Measurements from ENCODE around the gene MALRD1.

MALRD1 gene

GRCh38 chr10:19518109-19518508 is 469.5 kb downstream of the MALRD1 start:
- Mint-ChIP-seq H3K9me3 (peaks cover 22% of the 10 kb centered on the region), H3K4me1 (no peaks in the 10 kb centered on the region), H3K36me3 (ENCODE audit: low read depth) (no peaks in the 10 kb centered on the region), H3K4me3 (no peak overlapping the region), H3K27ac (no peak overlapping the region), H3K27me3 (ENCODE audit: low read depth, poor library complexity) (no peaks in the 10 kb centered on the region)
- TF ChIP-seq CTCF (IDR thresholded peaks at IDR 0.05), result no peak
- no peak for DNase-seq

DNA sequence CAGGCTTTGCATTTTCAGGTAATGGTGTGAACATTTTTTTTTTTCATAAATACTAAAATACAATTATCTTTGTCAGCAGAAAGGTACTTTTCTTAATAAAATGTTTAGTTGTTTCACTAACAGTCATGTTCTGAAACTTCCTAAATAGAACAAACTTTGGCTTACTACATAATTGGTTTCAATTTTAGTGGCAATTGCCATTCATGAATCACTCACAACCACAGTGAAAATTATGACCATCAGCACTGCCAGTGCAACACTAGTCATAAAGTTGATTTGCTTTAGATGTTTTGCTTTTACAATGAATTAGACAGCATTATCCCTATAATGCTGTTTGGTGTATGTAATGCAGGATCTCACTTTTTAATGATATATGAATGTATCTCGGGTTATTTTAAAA is 470.0 kb downstream of the MALRD1 start:
- Mint-ChIP-seq H3K27me3 (ENCODE audit: low read depth, poor library complexity) (no peaks in the 10 kb centered on the region), H3K36me3 (ENCODE audit: low read depth) (no peaks in the 10 kb centered on the region), H3K27ac (no peak overlapping the region), H3K4me3 (no peak overlapping the region), H3K4me1 (no peaks in the 10 kb centered on the region), H3K9me3 (peaks cover 20% of the 10 kb centered on the region)
- TF ChIP-seq CTCF (IDR thresholded peaks at IDR 0.05), result no peak
- DNase-seq, result no peak

- Mint-ChIP-seq H3K27ac (no peak overlapping the region), H3K9me3 (no peaks in the 10 kb centered on the region), H3K4me3 (no peak overlapping the region), H3K36me3 (ENCODE audit: low read depth) (no peaks in the 10 kb centered on the region), H3K4me1 (no peaks in the 10 kb centered on the region), H3K27me3 (ENCODE audit: low read depth, poor library complexity) (no peaks in the 10 kb centered on the region)
- TF ChIP-seq CTCF (IDR thresholded peaks at IDR 0.05), result no peak
- no peak for DNase-seq
These were observed 482.7 kb downstream of the MALRD1 start for GRCh38 chr10:19531324-19531723.

DNA sequence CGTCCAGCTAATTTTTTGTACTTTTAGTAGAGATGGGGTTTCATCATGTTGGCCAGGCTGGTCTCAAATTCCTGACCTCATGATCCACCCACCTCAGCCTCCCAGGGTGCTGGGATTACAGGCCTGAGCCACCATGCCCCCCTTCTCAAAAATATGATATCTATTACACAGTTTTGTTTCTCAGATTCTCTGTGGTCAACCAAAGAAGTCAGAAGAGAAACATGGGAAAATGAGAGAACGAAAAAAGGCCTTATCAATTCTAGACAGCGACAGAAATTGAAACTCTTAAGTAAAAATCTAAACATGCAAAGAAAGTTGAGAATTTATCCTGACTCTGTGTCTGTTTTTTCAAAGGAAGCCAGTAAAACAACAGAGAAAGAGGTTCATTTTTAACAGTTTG is 483.8 kb downstream of the MALRD1 start:
- DNase-seq, result no peak
- no peak overlapping the region for H3K27ac Mint-ChIP-seq
- no peak overlapping the region for H3K4me3 Mint-ChIP-seq
- no peak for TF ChIP-seq CTCF (IDR thresholded peaks at IDR 0.05)
- H3K4me1 Mint-ChIP-seq, result no peaks in the 10 kb centered on the region
- no peaks in the 10 kb centered on the region for H3K27me3 Mint-ChIP-seq (ENCODE audit: low read depth, poor library complexity)
- no peaks in the 10 kb centered on the region for H3K36me3 Mint-ChIP-seq (ENCODE audit: low read depth)
- H3K9me3 Mint-ChIP-seq, result no peaks in the 10 kb centered on the region

GRCh38 chr10:19541299-19541698 is 492.7 kb downstream of the MALRD1 start:
- no peak for DNase-seq
- Mint-ChIP-seq H3K4me3 (no peak overlapping the region), H3K27ac (no peak overlapping the region), H3K9me3 (no peaks in the 10 kb centered on the region), H3K4me1 (no peaks in the 10 kb centered on the region), H3K36me3 (ENCODE audit: low read depth) (no peaks in the 10 kb centered on the region), H3K27me3 (ENCODE audit: low read depth, poor library complexity) (no peaks in the 10 kb centered on the region)
- no peak for TF ChIP-seq CTCF (IDR thresholded peaks at IDR 0.05)

DNA sequence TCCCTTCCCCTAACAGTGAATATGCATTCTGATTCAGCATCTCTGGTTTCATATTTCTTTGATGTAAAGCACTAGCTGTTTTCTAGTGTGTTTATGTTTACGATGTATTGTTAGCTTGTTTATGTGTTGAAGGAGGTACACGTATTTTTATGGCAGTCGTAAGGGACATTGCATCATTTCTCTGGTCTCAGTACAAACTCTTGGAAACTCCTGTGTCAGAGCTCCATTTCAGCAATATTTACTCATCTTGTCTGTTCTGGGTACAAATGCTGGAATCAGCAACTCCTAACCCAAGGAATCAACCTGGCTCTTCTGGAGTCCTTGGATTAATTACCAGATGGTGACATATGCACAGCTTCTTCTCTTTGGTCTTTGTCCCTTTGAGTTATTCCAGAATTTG is 497.6 kb downstream of the MALRD1 start:
- Mint-ChIP-seq H3K9me3 (peaks cover 3% of the 10 kb centered on the region), H3K4me3 (no peak overlapping the region), H3K4me1 (no peaks in the 10 kb centered on the region), H3K27me3 (ENCODE audit: low read depth, poor library complexity) (no peaks in the 10 kb centered on the region), H3K27ac (no peak overlapping the region), H3K36me3 (ENCODE audit: low read depth) (no peaks in the 10 kb centered on the region)
- DNase-seq, result no peak
- no peak for TF ChIP-seq CTCF (IDR thresholded peaks at IDR 0.05)

All from nephron progenitor cell (in vitro differentiated cells).